GM21723 (cell line): ENCODE data around the gene CD6.

ENCODE experiments used
- ATAC-seq: cut with Tn5 transposase; IDR thresholded peaks from one replicate; pipeline ENCODE4 v1.9.1; 2021; ENCODE audit warnings: mild to moderate bottlenecking, moderate library complexity; ENCODE audit not compliant: unreplicated experiment

The CD6 gene

GRCh38 chr11:61007956-61008896, 36.7 kb downstream of the CD6 start:
- ATAC-seq = no peak

- ATAC-seq = no peak
Observed at GRCh38 chr11:61008971-61009370, 37.5 kb downstream of the CD6 start.

- ATAC-seq = no peak
Observed at GRCh38 chr11:61009392-61010275, 38.2 kb downstream of the CD6 start.

- ATAC-seq = no peak
Observed at GRCh38 chr11:61010466-61011228, 39.2 kb downstream of the CD6 start.

- no peak for ATAC-seq
Observed at GRCh38 chr11:61011229-61011870, 39.9 kb downstream of the CD6 start.

GRCh38 chr11:61011950-61012736, 40.7 kb downstream of the CD6 start:
- no peak for ATAC-seq

- ATAC-seq = no peak
Observed at GRCh38 chr11:61012737-61013215, 41.3 kb downstream of the CD6 start.

- ATAC-seq = no peak
Observed at GRCh38 chr11:61018059-61018458, 46.6 kb downstream of the CD6 start.

GRCh38 chr11:61019037-61019831, 47.8 kb downstream of the CD6 start:
- no peak for ATAC-seq

GRCh38 chr11:61019832-61020405, 48.4 kb downstream of the CD6 start:
- ATAC-seq = no peak

GRCh38 chr11:61020551-61021235, 49.2 kb downstream of the CD6 start:
- ATAC-seq = no peak

GRCh38 chr11:61021661-61022212, 50.3 kb downstream of the CD6 start:
- no peak for ATAC-seq

GRCh38 chr11:61022311-61023085, 51.0 kb downstream of the CD6 start:
- no peak for ATAC-seq

GRCh38 chr11:61023086-61023965, 51.8 kb downstream of the CD6 start:
- ATAC-seq = no peak

- no peak for ATAC-seq
Observed at GRCh38 chr11:61023966-61024295, 52.5 kb downstream of the CD6 start.
